Measurements from ENCODE around the gene PCGF2.

PCGF2 gene

GRCh38 chr17:38703742-38704605, 44.2 kb downstream of the PCGF2 start (continued):
- TF ChIP-seq ZFP69B (tag by site-specific recombination; IDR thresholded peaks at IDR 0.05) (peak; percentile 97), PATZ1 (tag by site-specific recombination; IDR thresholded peaks at IDR 0.05) (peak; percentile 93), ZFHX2 (tag by site-specific recombination; conservative IDR thresholded peaks at IDR 0.05) (peak; percentile 90), ZIC2 (tag by site-specific recombination; IDR thresholded peaks at IDR 0.05) (peak; percentile 81), ZNF2 (tag by site-specific recombination; IDR thresholded peaks at IDR 0.05) (no peak), ZNF585B (tag by site-specific recombination; IDR thresholded peaks at IDR 0.05) (peak; percentile 31), REPIN1 (tag by site-specific recombination; IDR thresholded peaks at IDR 0.05; ENCODE audit: low read depth) (no peak), ZNF366 (tag by site-specific recombination; conservative IDR thresholded peaks at IDR 0.05) (peak; percentile 93), ZEB2 (tag by site-specific recombination; IDR thresholded peaks at IDR 0.05) (peak; percentile 92), FEZF1 (tag by site-specific recombination; IDR thresholded peaks at IDR 0.05) (peak; percentile 16; the same call in 1 of the 2 replicates), ZNF416 (tag by site-specific recombination; IDR thresholded peaks at IDR 0.05) (no peak), ZNF596 (tag by site-specific recombination; IDR thresholded peaks at IDR 0.05) (peak; percentile 39; the same call in 1 of the 2 replicates), ZBTB7A (tag by site-specific recombination; IDR thresholded peaks at IDR 0.05; ENCODE audit: low read depth) (0 out of 2 replicates have a peak, but pooled peaks have one; percentile 23), TCF7L2 (IDR thresholded peaks at IDR 0.05; ENCODE audit: borderline replicate concordance, low read depth, low read length) (peak; percentile 98), HIC1 (tag by site-specific recombination; IDR thresholded peaks at IDR 0.05) (peak; percentile 92)

- Histone ChIP-seq H3K4me3 (ENCODE audit: low read depth, low read length) (peak overlapping the region; percentile 60), H3K4me1 (ENCODE audit: control insufficient read depth, insufficient read depth, low read length) (peaks cover 10% of the 10 kb centered on the region), H3K36me3 (ENCODE audit: control insufficient read depth in 2 of 2, insufficient read depth in 1 of 2, low read length in 2 of 2) (peaks cover 3 to 10% of the 10 kb centered on the region in 2 experiments; a peak in 1 of 3 replicates), H3K27ac (ENCODE audit: extremely low read depth, low read depth, low read length) (peak overlapping the region; percentile 76), H3K9me3 (ENCODE audit: control insufficient read depth, insufficient read depth, low read depth, low read length) (no peaks in the 10 kb centered on the region)
- CTCF ChIA-PET = interaction anchor here (0.6 to 1.0 kb wide), 3 partner anchors 21 to 161 kb away, joined by 3 read pairs; no protein-coding TSS in a partner anchor
- POLR2A ChIA-PET = interaction anchor here (0.5 to 2.2 kb wide), 4 partner anchors 12 to 250 kb away, joined by 3 to 20 read pairs (median 6); partner anchors contain the start of gene PSMB3
- TF ChIP-seq YY1 (tag by site-specific recombination; IDR thresholded peaks at IDR 0.05) (no peak), ZNF76 (tag by site-specific recombination; IDR thresholded peaks at IDR 0.05; ENCODE audit: borderline replicate concordance, low read depth) (no peak), ZNF48 (tag by site-specific recombination; IDR thresholded peaks at IDR 0.05) (no peak), ZBTB10 (tag by site-specific recombination; IDR thresholded peaks at IDR 0.05) (no peak; the same call in 1 of the 2 replicates), ZNF10 (tag by site-specific recombination; IDR thresholded peaks at IDR 0.05) (no peak), ZBTB21 (tag by site-specific recombination; IDR thresholded peaks at IDR 0.05) (no peak), ZNF311 (tag by site-specific recombination; IDR thresholded peaks at IDR 0.05; ENCODE audit: borderline replicate concordance) (no peak), ZNF776 (tag by site-specific recombination; IDR thresholded peaks at IDR 0.05; ENCODE audit: borderline replicate concordance) (no peak), HOXC10 (CRISPR knock-in tag; IDR thresholded peaks at IDR 0.05) (peak; percentile 57; the same call in 1 of the 2 replicates), ZNF146 (tag by site-specific recombination; IDR thresholded peaks at IDR 0.05) (no peak), ZNF280C (tag by site-specific recombination; IDR thresholded peaks at IDR 0.05) (no peak)
Observed at GRCh38 chr17:38702916-38703741, 45.0 kb downstream of the PCGF2 start.
